ENCODE data around the gene DCTN2. TPM values are rescaled to one million over a fixed set of nuclear protein-coding genes. Genes with fewer than 3 reads are reported as not detected.
A peak's percentile ranks its signal among the peaks of the same experiment; 100 is the strongest.
"Not testable (repeated sequence)": the region's sequence is repeated elsewhere in the genome, so short reads cannot be mapped to it uniquely, and the experiment has no call there.

Gene DCTN2
- total and polyA plus RNA-seq, 4 experiments from 2014 or later = 67.4 to 86.2 (median 70.0) TPM

GRCh38 chr12:57570438-57570837 lies 23.4 kb upstream of the DCTN2 start:
- intact Hi-C loops (cut with micrococcal nuclease); DNase-seq; H3K36me3 Mint-ChIP-seq; H3K27me3 ChIP-seq (ENCODE audit: insufficient read depth, low read length); H3K36me3 ChIP-seq (ENCODE audit: insufficient read depth, low read length); POLR2A ChIA-PET (ENCODE audit: partially characterized antibody); H3K27ac Mint-ChIP-seq; H3K9me3 Mint-ChIP-seq; H3K27me3 Mint-ChIP-seq; H3K4me1 Mint-ChIP-seq; H3K27ac ChIP-seq (ENCODE audit: low read depth, low read length); H3K4me3 Mint-ChIP-seq; H3K4me1 ChIP-seq (ENCODE audit: insufficient read depth, low read length); H3K9me3 ChIP-seq (ENCODE audit: control insufficient read depth in 1 of 2, low read length in 2 of 2); H3K4me3 ChIP-seq (ENCODE audit: low read length in 2 of 2): not testable (repeated sequence)
- CTCF ChIA-PET (ENCODE audit: partially characterized antibody) = interaction anchor here (1.0 to 2.1 kb wide), 4 partner anchors 13 to 112 kb away, joined by 3 to 11 read pairs (median 6); partner anchors contain the start of genes B4GALNT1 and GLI1

GRCh38 chr12:57569858-57570257 lies 22.9 kb upstream of the DCTN2 start:
- H3K4me1 ChIP-seq (ENCODE audit: insufficient read depth, low read length) = no peaks in the 10 kb centered on the region
- H3K9me3 ChIP-seq (ENCODE audit: control insufficient read depth in 1 of 2, low read length in 2 of 2) = no peaks in the 10 kb centered on the region
- no peaks in the 10 kb centered on the region for H3K27me3 ChIP-seq (ENCODE audit: insufficient read depth, low read length)
- H3K27ac ChIP-seq (ENCODE audit: low read depth, low read length) = no peak overlapping the region
- Mint-ChIP-seq H3K27ac (no peak overlapping the region), H3K9me3 (no peaks in the 10 kb centered on the region), H3K36me3 (peaks cover 0 to 3% of the 10 kb centered on the region in 2 donors), H3K4me3 (no peak overlapping the region), H3K27me3 (peaks cover under 1 to 9% of the 10 kb centered on the region in 2 donors), H3K4me1 (no peaks in the 10 kb centered on the region)
- DNase-seq = no peak
- ChIA-PET POLR2A (ENCODE audit: partially characterized antibody) (no interaction called here), CTCF (ENCODE audit: partially characterized antibody) (no interaction called here)
- intact Hi-C loops (cut with micrococcal nuclease) = no loop called here
- no peaks in the 10 kb centered on the region for H3K36me3 ChIP-seq (ENCODE audit: insufficient read depth, low read length)
- no peak overlapping the region for H3K4me3 ChIP-seq (ENCODE audit: low read length in 2 of 2)

- peaks cover 1 to 13% of the 10 kb centered on the region in 2 donors for H3K27me3 Mint-ChIP-seq
- Histone ChIP-seq H3K4me1 (ENCODE audit: insufficient read depth, low read length) (no peaks in the 10 kb centered on the region), H3K4me3 (ENCODE audit: low read length in 2 of 2) (no peak overlapping the region), H3K36me3 (ENCODE audit: insufficient read depth, low read length) (no peaks in the 10 kb centered on the region), H3K9me3 (ENCODE audit: control insufficient read depth in 1 of 2, low read length in 2 of 2) (no peaks in the 10 kb centered on the region), H3K27me3 (ENCODE audit: insufficient read depth, low read length) (no peaks in the 10 kb centered on the region), H3K27ac (ENCODE audit: low read depth, low read length) (no peak overlapping the region)
- H3K4me1 Mint-ChIP-seq = no peaks in the 10 kb centered on the region
- H3K4me3 Mint-ChIP-seq = no peak overlapping the region
- H3K27ac Mint-ChIP-seq = no peak overlapping the region
- no peaks in the 10 kb centered on the region for H3K9me3 Mint-ChIP-seq
- POLR2A ChIA-PET (ENCODE audit: partially characterized antibody) = no interaction called here
- H3K36me3 Mint-ChIP-seq = peaks cover 0 to 3% of the 10 kb centered on the region in 2 donors
- intact Hi-C loops (cut with micrococcal nuclease) = no loop called here
- CTCF ChIA-PET (ENCODE audit: partially characterized antibody) = no interaction called here
- DNase-seq = no peak
Measured at GRCh38 chr12:57568838-57569237, 21.8 kb upstream of the DCTN2 start.

- CTCF ChIA-PET (ENCODE audit: partially characterized antibody) = no interaction called here
- Mint-ChIP-seq H3K27me3 (peaks cover 1 to 19% of the 10 kb centered on the region in 2 donors), H3K4me1 (no peaks in the 10 kb centered on the region), H3K4me3 (no peak overlapping the region), H3K27ac (peak overlapping the region in 1 of 7 donors; percentile 43), H3K36me3 (no peaks in the 10 kb centered on the region), H3K9me3 (no peaks in the 10 kb centered on the region)
- no peaks in the 10 kb centered on the region for H3K36me3 ChIP-seq (ENCODE audit: insufficient read depth, low read length)
- no peaks in the 10 kb centered on the region for H3K9me3 ChIP-seq (ENCODE audit: control insufficient read depth in 1 of 2, low read length in 2 of 2)
- no peak overlapping the region for H3K4me3 ChIP-seq (ENCODE audit: low read length in 2 of 2)
- H3K4me1 ChIP-seq (ENCODE audit: insufficient read depth, low read length) = no peaks in the 10 kb centered on the region
- intact Hi-C loops (cut with micrococcal nuclease) = no loop called here
- POLR2A ChIA-PET (ENCODE audit: partially characterized antibody) = no interaction called here
- no peaks in the 10 kb centered on the region for H3K27me3 ChIP-seq (ENCODE audit: insufficient read depth, low read length)
- H3K27ac ChIP-seq (ENCODE audit: low read depth, low read length) = no peak overlapping the region
- DNase-seq = no peak
Measured at GRCh38 chr12:57564178-57564740, 17.3 kb upstream of the DCTN2 start.

- Histone ChIP-seq H3K4me1 (ENCODE audit: insufficient read depth, low read length) (no peaks in the 10 kb centered on the region), H3K27ac (ENCODE audit: low read depth, low read length) (no peak overlapping the region), H3K27me3 (ENCODE audit: insufficient read depth, low read length) (no peaks in the 10 kb centered on the region), H3K9me3 (ENCODE audit: control insufficient read depth in 1 of 2, low read length in 2 of 2) (no peaks in the 10 kb centered on the region), H3K4me3 (ENCODE audit: low read length in 2 of 2) (no peak overlapping the region), H3K36me3 (ENCODE audit: insufficient read depth, low read length) (no peaks in the 10 kb centered on the region)
- Mint-ChIP-seq H3K4me3 (no peak overlapping the region), H3K9me3 (no peaks in the 10 kb centered on the region), H3K27me3 (peaks cover 1 to 12% of the 10 kb centered on the region in 2 donors), H3K36me3 (no peaks in the 10 kb centered on the region), H3K4me1 (no peaks in the 10 kb centered on the region), H3K27ac (no peak overlapping the region)
- intact Hi-C loops (cut with micrococcal nuclease) = no loop called here
- ChIA-PET POLR2A (ENCODE audit: partially characterized antibody) (no interaction called here), CTCF (ENCODE audit: partially characterized antibody) (interaction anchor here (0.7 to 1.4 kb wide), 2 partner anchors 19 to 64 kb away, joined by 3 read pairs; no protein-coding TSS in a partner anchor)
- DNase-seq = no peak
Measured at GRCh38 chr12:57563358-57563757, 16.4 kb upstream of the DCTN2 start.

- DNase-seq; H3K4me1 ChIP-seq (ENCODE audit: insufficient read depth, low read length); H3K27me3 ChIP-seq (ENCODE audit: insufficient read depth, low read length); H3K36me3 ChIP-seq (ENCODE audit: insufficient read depth, low read length); H3K9me3 ChIP-seq (ENCODE audit: control insufficient read depth in 1 of 2, low read length in 2 of 2); H3K27ac Mint-ChIP-seq; H3K4me3 Mint-ChIP-seq; H3K4me3 ChIP-seq (ENCODE audit: low read length in 2 of 2); H3K4me1 Mint-ChIP-seq; H3K36me3 Mint-ChIP-seq; H3K9me3 Mint-ChIP-seq; intact Hi-C loops (cut with micrococcal nuclease); H3K27ac ChIP-seq (ENCODE audit: low read depth, low read length); POLR2A ChIA-PET (ENCODE audit: partially characterized antibody); CTCF ChIA-PET (ENCODE audit: partially characterized antibody): not testable (repeated sequence)
- H3K27me3 Mint-ChIP-seq = peaks cover 1 to 12% of the 10 kb centered on the region in 2 donors
Measured at GRCh38 chr12:57561117-57561516, 14.1 kb upstream of the DCTN2 start.

- H3K36me3 Mint-ChIP-seq = no peaks in the 10 kb centered on the region
- H3K4me3 ChIP-seq (ENCODE audit: low read length in 2 of 2) = no peak overlapping the region
- no peak overlapping the region for H3K4me3 Mint-ChIP-seq
- ChIA-PET CTCF (ENCODE audit: partially characterized antibody) (no interaction called here), POLR2A (ENCODE audit: partially characterized antibody) (no interaction called here)
- no peaks in the 10 kb centered on the region for H3K4me1 Mint-ChIP-seq
- no peaks in the 10 kb centered on the region for H3K9me3 Mint-ChIP-seq
- H3K9me3 ChIP-seq (ENCODE audit: control insufficient read depth in 1 of 2, low read length in 2 of 2) = no peaks in the 10 kb centered on the region
- H3K27me3 ChIP-seq (ENCODE audit: insufficient read depth, low read length) = no peaks in the 10 kb centered on the region
- no peaks in the 10 kb centered on the region for H3K4me1 ChIP-seq (ENCODE audit: insufficient read depth, low read length)
- intact Hi-C loops (cut with micrococcal nuclease) = no loop called here
- no peak for DNase-seq
- no peak overlapping the region for H3K27ac Mint-ChIP-seq
- H3K27ac ChIP-seq (ENCODE audit: low read depth, low read length) = no peak overlapping the region
- peaks cover 1 to 12% of the 10 kb centered on the region in 2 donors for H3K27me3 Mint-ChIP-seq
- H3K36me3 ChIP-seq (ENCODE audit: insufficient read depth, low read length) = no peaks in the 10 kb centered on the region
Measured at GRCh38 chr12:57560516-57560915, 13.5 kb upstream of the DCTN2 start.

- H3K27ac Mint-ChIP-seq = no peak overlapping the region
- H3K9me3 Mint-ChIP-seq = no peaks in the 10 kb centered on the region
- no peaks in the 10 kb centered on the region for H3K27me3 ChIP-seq (ENCODE audit: insufficient read depth, low read length)
- no peaks in the 10 kb centered on the region for H3K36me3 ChIP-seq (ENCODE audit: insufficient read depth, low read length)
- no peak for DNase-seq
- no peaks in the 10 kb centered on the region for H3K4me1 Mint-ChIP-seq
- no peaks in the 10 kb centered on the region for H3K4me1 ChIP-seq (ENCODE audit: insufficient read depth, low read length)
- ChIA-PET CTCF (ENCODE audit: partially characterized antibody) (interaction anchor here (0.8 kb wide), 1 partner anchor 13 kb away, joined by 3 read pairs; no protein-coding TSS in a partner anchor), POLR2A (ENCODE audit: partially characterized antibody) (no interaction called here)
- intact Hi-C loops (cut with micrococcal nuclease) = no loop called here
- H3K4me3 ChIP-seq (ENCODE audit: low read length in 2 of 2) = no peak overlapping the region
- H3K27ac ChIP-seq (ENCODE audit: low read depth, low read length) = no peak overlapping the region
- H3K9me3 ChIP-seq (ENCODE audit: control insufficient read depth in 1 of 2, low read length in 2 of 2) = no peaks in the 10 kb centered on the region
- H3K36me3 Mint-ChIP-seq = no peaks in the 10 kb centered on the region
- no peak overlapping the region for H3K4me3 Mint-ChIP-seq
- peaks cover 0 to 9% of the 10 kb centered on the region in 2 donors for H3K27me3 Mint-ChIP-seq
Measured at GRCh38 chr12:57558864-57559263, 11.9 kb upstream of the DCTN2 start.

Measured in CD4-positive, alpha-beta memory T cell (primary cell).